ENCODE measurements around the gene UNC5A.

- TF ChIP-seq, protein P1, sequence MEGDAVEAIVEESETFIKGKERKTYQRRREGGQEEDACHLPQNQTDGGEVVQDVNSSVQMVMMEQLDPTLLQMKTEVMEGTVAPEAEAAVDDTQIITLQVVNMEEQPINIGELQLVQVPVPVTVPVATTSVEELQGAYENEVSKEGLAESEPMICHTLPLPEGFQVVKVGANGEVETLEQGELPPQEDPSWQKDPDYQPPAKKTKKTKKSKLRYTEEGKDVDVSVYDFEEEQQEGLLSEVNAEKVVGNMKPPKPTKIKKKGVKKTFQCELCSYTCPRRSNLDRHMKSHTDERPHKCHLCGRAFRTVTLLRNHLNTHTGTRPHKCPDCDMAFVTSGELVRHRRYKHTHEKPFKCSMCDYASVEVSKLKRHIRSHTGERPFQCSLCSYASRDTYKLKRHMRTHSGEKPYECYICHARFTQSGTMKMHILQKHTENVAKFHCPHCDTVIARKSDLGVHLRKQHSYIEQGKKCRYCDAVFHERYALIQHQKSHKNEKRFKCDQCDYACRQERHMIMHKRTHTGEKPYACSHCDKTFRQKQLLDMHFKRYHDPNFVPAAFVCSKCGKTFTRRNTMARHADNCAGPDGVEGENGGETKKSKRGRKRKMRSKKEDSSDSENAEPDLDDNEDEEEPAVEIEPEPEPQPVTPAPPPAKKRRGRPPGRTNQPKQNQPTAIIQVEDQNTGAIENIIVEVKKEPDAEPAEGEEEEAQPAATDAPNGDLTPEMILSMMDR (IDR thresholded peaks at IDR 0.05), result no peak
- no peak for TF ChIP-seq POLR2A (IDR thresholded peaks at IDR 0.05)
Observed at GRCh38 chr5:176895831-176896230, 85.5 kb downstream of the UNC5A start.

All from heart left ventricle (tissue), 13 donors.